Dermis blood vessel endothelial cell (primary cell): ENCODE measurements around the gene HPD. TPM values are rescaled to one million over a fixed set of nuclear protein-coding genes. Genes with fewer than 3 reads are reported as not detected.
"Not testable (repeated sequence)": the region's sequence is repeated elsewhere in the genome, so short reads cannot be mapped to it uniquely, and the experiment has no call there.

ENCODE experiments used
- DNase-seq: peaks from one replicate; pipeline ENCODE4 v3.0.0; 2010
- total RNA-seq: library from RNA; depleted of rRNA; stranded (reverse); fragments of >200 nt; gene quantifications from 2 replicates; pipeline ENCODE4 v1.2.3, GENCODE V29; 2014

The HPD gene
- total RNA-seq, 1 donor from 2014 or later: not detected

DNA sequence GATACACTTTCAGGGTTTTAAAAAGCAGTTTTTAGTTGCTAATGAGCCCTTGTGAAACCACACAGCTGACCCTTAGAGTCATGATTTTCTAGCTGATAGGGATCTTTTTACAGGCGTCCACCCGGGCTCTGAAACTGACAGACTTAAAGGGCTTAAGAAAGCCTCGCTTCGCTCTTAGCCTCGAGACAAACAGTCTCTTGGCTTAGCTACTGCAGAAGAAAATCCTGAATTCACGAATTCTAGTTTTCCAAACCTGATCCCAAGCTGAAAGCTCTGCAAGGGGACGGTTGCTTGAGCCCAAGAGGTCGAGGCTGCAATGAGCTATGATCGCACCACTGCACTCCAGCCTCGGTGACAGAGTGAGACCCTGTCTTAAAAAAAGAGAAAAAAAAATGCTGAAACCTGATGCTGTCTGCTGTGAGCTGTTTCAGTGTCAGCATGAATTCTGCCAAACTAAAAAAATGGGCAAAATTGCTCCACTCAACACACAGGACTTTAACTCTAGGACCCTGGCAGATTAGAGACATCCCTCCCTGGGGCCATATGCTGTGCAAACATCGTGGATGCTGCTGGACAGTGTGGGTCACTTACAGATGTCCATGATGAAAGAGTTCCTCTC, 3.1 kb upstream of the HPD start:
- DNase-seq: no peak

DNA sequence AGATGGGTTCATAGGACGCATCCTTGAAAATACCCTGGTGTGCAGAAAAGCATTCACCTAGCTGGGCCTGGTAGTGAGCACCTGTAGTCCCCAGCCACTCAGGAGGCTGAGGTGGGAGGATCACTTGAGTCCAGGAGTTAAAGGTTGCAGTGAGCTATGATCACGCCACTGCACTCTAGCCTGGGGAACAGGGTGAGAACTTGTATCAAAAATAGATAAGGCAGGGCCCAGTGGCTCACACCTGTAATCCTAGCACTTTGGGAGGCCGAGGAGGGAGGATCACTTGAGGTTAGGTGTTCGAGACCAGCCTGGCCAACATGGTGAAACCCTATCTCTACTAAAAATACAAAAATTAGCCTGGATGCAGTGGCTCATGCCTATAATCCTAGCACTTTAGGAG, 2.0 kb upstream of the HPD start:
- not testable (repeated sequence) for DNase-seq

DNA sequence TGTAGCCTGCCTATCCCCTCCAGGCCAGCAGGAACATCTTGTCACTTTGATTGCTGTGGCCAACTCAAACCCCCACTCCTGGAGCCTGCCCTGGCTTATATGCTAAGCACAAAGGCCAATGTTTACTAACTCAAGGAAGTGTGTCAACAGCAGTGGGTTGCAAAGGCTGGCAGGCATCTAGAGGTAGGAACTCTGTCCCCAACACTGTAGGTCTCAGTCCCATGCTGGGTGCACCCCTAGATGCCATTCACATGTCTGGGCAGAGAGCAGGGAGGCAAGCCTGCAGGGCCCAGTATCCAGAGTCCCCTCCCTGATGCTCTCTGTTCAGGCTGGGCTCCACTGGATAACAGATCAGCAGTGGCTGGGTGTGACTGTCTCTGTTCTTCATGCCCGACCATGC, 1.6 kb upstream of the HPD start:
- no peak for DNase-seq

DNA sequence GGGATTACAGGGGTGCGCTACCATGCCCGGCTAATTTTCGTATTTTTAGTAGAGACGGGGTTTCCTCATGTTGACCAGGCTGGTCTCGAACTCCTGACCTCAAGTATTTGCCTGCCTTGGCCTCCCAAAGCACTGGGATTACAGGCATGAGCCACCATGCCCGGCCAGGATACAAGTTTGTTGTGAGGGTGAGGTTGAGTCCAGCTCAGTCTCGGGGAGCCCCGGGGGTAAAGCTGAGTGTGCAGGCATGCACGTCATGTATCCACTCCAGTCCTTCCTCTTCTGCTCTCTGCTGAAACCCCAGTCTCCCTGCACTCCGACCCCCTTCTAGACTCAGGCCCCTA, 369 bp downstream of the HPD start:
- DNase-seq: no peak

DNA sequence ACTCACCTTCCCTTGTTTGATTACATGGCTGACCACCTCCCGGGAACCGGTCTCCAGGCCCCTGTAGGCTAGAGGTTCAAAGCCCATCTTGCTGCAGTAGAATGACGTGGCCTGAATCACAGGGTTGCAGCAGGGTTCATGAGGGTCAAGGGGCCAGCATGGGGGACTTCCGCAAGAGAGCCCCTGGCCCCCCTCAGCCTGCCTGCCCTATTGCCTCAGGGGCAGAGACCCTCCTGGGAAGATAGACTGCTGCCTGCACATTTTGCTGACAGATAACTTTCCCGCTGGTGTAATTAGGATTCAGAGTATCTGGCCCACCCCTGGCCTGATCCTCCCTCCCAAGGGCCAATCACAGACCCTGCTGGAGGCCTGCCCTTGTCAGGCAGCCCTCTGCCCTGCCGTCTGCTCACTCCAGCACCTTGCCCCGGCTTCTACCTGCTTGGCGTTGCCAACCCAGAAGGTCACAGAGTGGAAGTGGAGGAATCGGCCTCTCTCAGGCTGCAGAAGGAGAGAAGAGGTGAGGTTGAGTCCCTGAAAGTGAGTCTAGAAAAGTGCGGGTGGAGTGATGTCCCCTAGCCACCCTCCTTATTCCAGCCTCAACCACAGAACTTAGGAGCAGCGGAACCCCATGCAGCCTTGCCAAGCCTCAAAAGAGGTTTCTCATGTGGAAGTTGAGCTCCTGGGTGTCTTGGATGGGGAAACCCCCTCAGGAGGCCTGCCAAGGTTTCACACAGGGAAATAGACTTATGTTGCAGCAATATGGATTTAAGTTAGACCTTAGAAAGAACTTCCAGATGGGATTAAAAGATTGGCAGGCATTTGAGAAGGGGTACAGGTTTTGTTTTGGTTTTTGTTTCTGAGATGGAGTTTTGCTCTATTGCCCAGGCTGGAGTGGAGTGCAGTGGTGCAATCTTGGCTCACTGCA, 1.1 kb downstream of the HPD start:
- no peak for DNase-seq

DNA sequence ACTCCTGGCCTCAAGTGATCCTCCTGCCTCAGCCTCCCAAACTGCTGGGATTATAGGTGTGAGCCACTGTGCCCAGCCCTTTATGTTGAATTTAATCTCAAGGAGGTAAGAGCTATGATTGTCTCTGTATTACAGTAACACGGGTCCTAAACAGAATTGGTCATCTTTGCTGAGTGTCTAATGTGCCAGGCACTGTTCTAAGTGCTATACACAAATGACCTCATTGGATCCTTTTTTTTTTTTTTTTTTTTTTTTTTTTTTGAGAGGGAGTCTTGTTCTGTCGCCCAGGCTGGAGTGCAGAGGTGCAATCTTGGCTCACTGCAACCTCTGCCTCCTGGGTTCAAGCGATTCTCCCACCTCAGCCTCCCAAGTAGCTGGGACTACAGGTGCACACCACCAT, 6.3 kb downstream of the HPD start:
- not testable (repeated sequence) for DNase-seq

DNA sequence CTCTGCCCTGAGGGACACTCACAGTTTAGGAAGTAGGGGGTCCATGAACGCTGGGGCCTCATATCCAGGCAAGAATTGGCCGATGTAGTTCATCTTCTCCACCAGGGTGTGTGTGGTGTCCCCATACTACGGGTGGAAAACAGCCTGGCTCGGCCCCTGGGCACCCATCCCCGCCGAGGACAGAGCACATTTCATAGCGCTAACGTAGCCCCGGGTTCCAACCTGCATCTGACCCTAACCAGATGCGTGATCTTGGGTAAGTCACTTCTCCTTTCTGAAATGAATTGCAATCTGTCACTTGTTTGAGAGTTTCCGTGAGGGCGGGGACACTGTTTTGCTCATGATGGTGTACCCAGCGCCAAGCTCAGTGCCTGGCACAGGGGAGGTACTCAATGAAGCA, 9.0 kb downstream of the HPD start:
- no peak for DNase-seq

DNA sequence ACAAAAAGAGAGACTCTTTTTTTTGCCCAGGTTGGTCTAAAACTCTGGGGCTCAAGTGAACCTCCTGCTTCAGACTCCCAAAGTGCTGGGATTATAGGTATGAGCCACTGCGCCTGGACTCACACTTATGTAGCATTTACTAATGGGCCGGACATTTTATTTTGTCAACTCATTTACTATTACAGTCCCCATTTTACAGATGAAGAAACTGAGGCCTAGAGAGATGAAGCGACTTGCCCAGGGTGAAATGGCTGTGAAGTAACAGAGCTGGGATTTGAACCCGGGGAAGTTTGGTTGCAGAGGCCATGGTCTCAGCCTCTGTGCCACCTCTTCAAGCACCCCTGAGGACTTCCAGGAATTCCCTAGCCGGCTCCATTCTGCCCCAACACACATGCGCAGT, 9.4 kb downstream of the HPD start:
- no peak for DNase-seq

DNA sequence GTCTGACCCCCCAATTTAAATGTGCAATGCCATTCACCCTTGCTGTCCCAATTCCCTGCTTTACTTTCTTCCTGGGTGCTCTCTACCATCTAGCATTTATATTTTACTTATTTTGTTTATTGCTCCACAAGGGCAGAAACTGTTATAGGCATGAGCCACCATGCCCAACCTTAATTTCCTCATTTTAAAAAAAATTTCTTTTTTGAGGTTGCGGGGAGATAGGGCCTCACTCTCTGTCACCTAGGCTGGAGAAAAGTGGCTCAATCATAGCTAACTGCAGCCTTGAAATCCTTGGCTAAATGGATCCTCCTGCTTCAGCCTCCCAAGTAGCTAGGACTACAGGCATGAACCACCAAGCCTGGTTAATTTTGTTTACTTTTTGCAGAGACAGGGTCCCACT, 13.0 kb downstream of the HPD start:
- DNase-seq: no peak

DNA sequence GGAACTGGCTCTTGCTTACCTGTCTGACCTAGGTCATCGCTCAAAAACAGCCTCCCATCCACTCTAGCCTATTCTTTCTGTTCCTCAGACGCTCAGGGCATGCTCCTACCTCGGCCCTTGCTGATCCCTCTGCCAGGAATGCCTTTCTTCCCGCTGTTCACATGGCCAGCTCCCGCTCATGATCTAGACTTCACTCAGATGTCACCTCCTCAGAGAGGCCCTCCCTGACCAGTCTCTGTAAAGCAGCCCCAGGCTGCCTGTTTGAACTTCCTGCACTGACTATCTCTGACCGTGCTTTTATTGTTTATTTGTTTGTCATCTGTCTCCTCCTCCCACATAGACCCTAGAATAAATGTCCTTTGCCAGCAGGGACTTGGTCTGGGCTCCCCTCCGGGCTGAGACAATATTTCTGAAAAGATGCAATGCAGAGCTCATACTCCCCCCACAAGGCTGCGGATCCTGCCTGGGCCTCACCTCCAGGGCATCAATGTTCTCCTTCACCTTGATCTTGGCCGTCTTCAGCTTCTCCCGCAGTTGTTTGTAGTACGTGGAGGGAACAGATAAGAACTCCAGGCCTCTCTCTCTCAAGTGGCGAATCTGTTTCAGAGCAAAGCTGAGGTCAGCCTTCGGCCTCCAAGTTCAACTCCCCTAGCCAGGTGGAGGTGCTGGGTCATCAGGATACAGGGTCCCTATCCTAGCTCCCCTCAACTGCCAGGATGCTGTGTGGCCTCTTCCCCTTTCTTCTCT, 15.2 kb downstream of the HPD start:
- no peak for DNase-seq

DNA sequence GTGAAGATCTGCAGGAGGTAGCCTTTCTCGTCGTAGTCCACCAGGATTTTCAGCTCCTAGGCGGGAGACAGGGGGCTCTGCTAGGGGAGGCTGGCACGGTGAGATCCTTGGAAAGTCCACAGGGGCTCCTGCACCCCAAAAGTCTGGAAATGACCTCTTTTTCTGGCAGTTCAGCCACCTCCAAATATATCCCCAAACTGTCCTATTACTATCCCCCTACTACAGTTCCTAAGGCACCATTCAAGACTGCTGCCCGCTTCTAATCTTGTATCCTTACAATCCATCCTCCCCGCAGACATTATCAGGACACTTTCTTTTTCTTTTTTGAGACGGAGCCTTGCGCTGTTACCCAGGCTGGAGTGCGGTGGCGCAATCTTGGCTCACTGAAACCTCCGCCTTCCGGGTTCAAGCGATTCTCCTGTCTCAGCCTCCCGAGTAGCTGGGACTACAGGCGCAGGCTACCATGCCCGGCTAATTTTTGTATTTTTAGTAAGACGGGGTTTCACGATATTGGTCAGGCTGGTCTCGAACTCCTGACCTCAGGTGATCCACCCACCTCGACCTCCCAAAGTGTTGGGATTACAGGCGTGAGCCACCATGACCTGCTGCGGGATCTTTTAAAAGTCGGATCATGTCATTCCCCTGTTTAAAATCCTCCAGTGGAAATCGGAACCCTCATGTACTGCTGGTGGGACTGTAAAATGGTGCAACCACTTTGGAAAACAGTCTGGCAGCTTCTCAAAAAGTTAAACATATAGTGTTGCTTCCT, 18.5 kb downstream of the HPD start:
- no peak for DNase-seq

DNA sequence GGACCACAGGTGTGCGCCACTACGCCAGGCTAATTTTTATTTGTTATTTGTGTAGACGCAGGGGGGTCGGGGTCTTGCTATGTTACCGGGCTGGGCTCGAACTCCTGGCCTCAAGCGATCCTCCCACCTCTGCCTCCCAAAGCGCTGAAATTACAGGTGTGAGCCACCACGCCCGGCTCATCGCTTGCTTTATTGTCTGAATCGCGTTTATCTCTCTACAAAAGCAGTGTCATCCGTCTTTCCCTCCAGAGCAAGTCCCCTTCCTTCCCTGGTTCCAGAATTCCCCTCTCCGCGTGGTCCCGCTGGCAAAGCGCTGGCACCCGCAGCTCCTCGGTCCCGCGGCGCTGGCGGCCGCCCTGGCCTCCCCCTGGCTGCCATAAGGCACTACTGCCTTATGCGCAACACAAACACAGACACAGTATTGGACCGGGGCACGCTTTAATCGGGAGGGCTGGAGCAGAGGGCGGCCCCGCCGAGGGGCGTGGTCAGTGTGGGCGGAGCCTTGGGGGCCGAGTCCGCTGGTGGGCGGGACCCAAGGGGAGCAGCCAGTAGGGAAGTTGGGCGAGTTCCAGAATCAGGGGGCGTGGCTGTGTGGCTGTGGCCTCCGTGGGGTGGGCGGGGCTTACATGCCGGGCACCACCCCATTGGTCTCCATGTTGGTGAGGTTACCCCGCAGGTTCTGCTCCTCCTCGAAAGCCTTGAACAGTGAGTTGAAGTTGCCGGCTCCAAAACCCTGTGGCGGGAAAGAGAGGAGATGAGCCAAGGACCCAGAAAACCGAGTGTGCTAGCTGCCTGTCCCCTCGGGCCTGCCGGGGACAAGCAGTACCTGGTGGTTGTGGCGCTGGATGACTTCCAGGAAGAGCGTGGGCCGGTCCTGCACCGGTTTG, 19.3 kb downstream of the HPD start:
- DNase-seq: peak; percentile 99

DNA sequence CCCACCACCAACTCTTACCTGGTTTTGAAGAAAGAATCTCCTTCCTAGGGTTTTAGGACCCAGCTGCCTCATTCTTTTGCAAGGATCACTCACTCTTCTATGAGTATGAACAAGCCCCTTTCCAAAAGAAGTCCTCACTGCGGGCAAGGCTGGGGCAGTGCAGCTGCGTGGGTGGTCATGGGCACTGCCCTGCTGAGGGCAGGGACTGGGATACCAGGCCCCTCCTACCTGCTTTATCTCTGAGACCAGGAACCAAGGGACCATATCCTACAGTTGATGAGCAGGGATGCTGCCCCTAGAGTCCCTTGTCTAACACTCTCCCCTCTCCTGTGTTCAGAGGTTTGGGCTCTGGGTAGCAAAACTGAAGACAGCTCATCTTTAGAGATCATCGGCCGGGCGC, 20.5 kb downstream of the HPD start:
- no peak for DNase-seq

DNA sequence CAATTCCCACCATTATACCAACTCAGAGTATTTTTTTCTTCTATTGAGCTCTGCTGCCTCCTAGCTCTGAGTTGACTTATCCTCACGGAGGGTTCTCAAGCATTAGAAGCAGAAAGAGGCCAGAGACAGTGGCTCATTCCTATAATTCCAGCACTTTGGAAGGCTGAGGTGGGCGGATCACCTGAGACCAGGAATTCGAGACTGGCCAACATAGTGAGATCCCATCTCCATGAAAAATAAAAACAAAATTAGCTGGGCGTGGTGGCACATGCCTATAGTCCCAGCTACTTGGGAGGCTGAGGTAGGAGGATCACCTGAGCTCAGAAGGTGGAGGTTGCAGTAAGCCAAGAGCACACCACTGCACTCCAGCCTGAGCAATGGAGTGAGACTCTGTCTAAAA, 21.0 kb downstream of the HPD start:
- no peak for DNase-seq

DNA sequence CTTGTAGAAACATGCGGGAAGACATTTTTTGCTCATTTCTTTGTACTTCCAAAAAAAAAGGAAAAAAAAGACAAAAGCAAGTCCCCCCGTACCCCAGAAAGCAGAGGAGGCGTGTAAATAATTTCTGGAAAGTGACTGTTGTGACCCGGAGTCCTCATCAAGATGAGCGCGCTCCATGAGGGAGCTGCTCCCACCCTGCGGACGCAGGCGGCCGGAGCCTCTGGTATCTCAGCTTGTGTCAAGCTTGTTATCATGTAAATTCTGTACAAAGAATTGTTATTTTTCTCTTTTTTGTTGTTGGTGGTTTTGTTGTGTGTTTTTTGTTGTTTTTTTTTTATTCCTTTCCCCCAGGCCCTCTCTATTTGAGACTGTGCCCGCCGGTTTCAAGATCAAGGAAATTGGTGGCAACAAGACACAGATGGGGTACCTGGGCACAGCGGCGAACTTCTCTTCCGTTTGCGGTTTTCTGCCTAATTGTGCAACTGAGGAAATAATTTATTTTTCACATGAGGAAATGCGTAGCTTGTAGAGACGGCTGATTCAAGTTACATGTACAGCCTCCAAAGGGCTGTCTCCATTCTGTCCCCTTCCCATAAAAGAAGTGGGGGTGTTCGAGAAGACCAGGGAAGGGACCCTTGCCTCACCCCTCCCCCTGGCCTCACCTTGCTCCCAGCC, 27.0 kb downstream of the HPD start:
- DNase-seq: no peak

DNA sequence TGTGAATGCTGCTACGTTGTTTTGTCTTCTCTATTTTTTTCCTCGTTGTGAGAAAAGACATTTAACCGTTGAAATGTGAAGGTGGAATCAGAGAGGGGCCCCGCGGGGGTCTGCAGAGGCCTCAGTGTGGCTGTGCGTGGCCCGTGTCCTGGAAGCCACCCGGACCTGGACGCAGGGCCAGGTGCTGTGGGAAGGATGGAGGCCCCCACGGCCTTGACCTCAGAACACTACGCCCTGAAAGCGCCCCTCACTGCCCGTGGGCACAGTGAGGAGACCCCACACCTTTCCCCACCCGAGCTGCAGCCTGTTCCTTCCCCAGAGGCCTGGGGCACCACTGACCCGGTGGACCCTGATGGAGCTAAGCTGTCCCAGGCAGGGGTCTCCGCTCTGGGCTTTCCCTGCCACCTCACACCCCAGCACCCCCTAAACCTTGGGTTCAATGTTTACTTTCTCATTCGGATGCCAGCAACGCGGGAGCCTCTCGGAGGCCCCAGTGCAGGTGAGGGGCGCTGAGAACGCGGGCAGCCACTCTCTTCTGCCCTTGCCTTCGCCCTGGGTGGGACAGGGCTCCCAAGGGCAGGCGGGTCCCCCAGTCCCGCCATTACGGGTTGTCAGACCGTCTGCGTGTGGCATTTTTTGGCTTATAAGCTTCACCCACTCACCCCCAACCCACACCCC, 27.9 kb downstream of the HPD start:
- DNase-seq: no peak

DNA sequence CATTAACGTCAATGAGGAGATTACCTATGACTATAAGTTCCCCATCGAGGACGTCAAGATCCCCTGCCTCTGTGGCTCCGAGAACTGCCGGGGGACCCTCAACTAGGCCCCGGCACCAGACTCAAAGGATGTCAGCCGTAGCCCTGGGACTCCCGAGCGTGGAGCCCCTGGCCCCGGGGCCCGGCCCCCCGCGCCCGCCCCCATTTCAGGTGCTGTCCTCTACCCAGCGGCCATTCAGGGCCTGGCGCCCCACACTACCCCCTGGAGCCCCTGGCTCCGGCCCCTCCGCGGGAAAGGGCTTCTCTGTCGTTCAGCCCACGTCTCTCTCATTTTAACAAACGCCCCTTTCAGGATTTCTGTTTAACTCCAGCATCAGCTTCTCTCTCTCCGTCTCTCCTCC, 28.5 kb downstream of the HPD start:
- no peak for DNase-seq

DNA sequence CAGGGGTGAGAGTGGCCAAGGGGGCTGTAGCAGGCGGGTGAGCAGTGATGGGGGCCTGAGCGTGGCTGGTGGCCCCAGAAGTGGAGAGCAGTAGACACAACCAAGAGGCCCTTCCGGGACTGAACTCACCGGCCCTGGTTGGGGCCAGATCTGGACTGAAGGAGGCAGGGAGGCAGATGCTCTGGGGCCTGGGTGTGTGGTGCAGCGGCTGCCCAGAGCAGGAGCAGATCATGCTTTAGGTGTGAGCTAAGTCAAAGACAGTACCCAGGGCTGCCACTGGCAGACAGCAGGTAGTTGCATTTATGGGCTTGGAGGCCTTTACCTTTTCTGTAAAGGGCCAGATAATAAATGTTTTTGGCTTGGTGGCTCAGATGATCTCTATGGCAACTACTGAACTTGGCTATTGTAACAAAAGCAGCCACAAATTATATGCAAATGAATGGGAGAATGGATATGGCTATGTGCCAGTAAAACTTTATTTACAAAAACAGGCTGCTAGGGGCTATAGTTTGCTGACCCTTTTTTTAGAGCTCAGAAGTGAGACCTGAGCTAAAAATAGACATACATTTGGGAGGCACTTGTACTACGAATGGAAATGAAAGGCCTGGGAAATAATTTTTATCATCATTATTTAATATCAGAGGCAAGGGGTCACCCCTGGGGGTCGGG, 29.3 kb downstream of the HPD start:
- DNase-seq: no peak

DNA sequence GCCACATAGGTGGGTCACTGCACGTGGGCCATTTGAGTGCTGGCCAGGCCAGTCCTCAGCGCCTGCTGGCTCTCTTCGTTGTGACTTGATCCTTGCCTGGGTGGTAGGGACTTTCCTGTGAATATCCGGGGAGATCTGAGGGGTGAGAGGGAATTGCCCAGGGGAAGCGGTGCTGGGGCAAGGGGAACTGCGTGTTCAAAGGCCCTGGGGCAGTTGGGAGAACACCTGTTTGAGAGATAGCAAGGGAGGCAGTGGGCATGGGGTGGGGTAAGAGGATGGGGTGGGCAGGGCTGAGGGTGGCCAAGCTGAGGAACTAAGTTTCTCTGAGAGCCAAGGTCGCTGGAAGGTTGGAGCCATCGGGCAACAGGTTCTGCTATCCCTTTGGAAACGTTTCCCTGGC, 29.8 kb downstream of the HPD start:
- no peak for DNase-seq

DNA sequence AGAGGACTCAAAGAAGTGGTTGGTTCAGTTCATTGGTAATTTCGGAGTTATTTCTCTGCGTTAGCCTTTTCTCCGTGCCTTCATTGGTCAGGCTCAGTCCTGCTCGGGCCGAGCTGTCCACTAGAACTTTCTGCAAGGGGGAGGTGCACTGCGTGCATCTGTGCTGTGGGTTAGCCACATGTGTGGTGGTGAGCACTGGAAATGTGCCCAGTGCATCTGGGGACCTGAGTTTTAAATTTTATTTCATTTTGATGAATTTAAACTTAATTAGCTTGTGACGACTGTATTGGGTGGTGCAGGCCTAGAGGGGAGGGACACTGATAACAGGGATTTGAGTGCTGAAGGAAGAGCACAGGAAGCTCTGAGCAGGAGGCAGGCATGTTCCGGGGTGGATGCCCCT, 30.4 kb downstream of the HPD start:
- no peak for DNase-seq
